Stimulated activated CD4-positive, alpha-beta T cell treated with anti-CD3 and anti-CD28 coated beads, Interleukin-2, amount 100 ng/mL, for 4 hours (primary cell): ENCODE results near the gene SLC9A3.

Experiments
- DNase-seq: peaks from one replicate; pipeline ENCODE4 v3.0.0-alpha.2; 2020; ENCODE audit warnings: low read depth

The SLC9A3 gene

DNA sequence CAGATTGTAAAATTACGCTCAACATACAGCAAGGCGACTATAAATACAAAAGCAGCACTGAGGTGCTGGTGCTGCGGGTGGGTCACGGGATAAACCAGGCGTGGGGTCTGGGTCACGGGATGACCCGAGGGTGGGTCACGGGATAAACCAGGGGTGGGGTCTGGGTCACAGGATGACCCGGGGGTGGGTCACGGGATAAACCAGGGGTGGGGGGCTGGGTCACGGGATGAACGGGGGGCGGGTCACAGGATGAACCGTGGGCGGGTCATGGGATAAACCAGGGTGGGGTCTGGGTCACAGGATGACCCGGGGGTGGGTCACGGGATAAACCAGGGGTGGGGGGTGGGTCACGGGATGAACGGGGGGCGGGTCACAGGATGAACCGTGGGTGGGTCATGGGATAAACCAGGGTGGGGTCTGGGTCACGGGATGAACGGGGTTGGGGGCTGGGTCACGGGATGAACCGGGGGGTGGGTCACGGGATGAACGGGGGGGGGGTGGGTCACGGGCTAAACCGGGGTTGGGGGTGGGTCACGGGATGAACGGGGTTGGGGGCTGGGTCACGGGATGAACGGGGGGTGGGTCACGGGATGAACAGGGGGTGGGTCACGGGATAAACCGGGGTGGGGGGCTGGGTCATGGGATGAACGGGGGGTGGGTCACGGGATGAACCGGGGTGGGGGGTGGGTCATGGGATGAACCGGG, 30.2 kb upstream of the SLC9A3 start:
- DNase-seq = no peak

DNA sequence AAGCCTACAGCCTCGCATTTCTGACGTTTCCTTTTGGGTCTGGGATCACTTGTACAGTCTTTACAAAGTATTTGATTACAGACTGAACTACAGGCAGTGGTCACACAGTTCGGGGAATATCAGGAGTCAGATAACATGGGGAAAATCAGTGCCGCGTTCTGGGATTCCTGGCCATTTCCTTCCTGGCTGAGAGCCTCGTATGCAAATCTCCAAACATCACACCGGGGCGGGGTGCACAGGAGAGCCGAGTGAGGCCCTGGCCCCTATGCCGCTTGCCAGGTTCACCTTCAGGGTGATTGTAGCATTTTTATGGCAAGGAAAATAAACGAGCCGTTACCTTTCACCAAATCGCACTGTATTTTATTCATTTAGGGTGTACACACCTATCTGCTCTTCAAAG, 29.6 kb upstream of the SLC9A3 start:
- DNase-seq = no peak

DNA sequence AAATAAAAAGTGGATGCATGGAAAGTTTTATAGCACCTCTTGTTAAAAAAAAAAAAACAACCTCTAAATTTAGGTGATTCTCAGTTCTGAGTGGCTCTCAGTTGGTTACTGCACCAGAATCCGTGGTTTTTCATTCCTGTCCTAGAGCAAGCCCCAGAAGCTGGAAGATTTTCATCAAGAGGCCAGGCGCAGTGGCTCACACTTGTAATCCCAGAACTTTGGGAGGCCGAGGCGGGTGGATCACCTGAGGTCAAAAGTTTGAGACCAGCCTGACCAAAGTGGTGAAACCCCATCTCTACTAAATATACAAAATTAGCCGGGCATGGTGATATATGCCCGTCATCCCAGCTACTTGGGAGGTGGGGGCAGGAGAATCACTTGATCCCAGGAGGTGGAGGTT, 27.2 kb upstream of the SLC9A3 start:
- no peak for DNase-seq

DNA sequence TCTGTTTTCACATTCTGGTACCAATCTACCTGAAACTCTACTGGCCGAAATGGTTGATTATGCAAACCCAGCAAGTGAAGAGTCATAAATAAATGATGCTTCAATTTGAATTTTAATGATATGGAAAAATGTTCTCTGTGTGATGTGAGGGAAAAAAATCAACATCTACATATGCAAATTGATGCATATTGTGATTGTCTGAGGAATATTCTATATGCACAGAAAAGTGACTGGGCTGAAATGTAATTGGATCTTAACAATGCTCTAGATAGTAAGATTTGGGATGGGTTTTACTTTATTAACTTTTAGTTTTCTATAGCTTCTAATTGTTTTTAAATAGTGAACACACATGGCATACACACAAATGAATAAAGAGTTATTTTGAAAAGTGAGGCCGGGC, 25.0 kb upstream of the SLC9A3 start:
- DNase-seq = no peak

DNA sequence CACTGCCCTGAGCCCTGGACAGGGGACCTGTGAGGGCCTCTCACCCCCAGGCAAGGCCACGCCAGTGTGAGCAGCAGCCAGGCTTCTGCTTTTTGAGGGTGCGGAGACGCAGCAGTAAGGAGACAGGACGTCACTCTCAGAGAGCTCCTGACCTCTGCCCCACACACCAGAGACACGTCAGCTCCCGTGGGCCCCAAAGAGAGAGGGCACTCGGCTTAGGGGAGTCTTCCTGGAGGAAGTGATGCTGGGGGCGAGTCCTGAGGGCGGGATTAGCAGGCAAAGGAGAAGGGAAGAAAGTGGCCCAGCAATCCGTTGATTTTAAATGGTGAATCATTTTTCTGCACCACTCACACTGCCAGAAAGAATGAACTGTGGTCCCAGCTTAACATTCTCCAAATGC, 24.0 kb upstream of the SLC9A3 start:
- no peak for DNase-seq

DNA sequence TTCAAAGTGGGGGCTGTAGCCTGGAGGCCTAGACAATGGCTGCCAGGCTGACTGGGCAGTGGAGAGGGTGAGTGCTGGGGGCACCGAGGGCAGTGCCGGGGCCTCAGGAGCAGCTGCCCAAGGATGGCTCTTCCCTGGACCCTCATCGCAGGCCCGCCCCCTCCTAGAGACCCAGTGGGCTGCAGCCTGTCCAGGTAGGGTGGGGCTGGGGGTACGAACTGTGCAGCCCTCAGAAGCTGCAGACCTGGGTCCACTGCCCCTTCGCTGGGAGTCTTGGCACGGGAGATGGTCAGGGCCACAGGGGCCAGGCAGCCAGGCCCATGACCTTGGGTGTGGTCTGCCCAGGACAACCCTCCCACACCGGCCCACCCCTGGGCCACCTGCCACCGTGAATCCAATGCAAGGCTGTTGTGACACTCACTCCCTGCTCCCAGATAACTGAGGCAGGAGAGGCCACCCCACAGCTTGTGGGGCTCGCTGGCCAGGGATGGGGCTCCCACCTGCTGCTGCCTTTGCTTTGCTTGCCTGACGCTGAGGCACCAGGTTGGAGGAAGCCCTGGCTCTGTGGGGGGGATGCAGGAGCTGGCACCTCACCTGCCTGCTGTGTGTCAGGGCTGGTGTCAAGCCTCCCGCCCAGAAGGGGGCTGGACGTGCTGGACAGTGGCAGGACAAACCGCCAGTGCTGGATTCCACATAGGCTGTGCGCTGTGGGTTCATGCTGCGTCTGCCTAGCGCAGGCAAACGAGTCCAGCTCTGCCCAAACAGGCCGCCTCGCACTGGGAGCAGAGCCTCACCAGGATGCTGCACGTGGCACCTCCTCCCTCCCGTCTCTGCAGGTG, 23.1 kb upstream of the SLC9A3 start:
- DNase-seq = no peak

DNA sequence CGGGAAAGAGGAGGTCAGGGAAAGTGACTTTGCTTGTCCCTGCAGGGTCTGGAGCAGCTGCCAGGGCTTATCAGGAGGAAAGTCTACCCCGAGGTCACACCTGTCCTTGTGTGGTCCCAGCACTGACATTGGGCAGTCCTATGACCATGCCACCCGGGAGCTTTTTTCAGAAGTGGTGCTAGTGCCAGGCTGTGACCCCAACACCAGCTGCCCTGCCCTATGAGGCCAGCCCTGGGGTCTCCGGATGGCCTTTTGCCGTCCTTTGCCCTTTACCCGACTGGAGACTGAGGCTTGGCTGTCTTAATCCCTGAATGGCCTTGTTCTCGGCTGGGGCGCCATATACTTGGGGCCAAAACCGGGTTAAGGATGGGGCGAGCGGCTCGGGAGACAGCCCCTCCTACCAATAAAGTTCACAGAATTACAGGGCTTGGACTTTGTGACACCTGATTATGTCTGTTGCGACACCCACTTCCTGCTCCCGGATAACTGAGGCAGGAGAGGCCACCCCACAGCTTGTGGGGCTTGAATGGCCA, 22.2 kb upstream of the SLC9A3 start:
- no peak for DNase-seq

DNA sequence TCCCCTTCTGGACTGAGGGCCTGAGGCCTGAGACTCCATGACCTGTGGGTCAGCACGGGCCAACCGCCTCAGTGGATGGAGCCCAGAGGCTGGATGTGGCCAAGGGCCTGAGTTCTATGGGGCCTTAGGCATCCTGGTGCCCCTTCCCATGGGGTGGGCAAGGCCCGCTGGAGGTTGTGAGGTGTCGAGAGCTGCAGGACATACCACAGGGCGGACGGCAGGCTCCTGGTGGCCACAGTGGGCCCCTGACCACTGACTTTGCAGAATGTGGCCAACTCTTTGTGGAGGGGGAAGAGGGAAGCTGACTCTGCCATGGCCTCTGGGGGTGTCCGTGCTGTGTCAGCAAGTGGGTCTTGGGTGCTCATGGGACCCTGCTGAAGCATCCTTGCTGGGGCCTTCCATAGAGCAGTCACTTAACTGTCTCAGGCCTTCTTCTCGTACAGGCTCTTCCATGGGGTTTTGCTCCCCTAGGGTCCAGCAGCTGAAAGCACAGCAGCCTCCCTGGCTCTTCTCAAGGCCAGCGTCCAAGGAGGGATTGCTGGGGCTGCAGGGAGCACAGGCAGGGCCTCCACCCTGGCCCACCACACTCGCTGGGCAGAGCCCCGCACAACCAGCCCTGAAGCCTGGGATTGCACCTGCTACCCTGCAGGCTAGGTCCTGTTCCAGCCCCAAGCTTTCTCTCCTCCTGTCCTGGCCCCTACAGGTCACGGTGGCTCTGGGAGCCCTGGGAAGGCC, 21.6 kb upstream of the SLC9A3 start:
- DNase-seq = no peak

DNA sequence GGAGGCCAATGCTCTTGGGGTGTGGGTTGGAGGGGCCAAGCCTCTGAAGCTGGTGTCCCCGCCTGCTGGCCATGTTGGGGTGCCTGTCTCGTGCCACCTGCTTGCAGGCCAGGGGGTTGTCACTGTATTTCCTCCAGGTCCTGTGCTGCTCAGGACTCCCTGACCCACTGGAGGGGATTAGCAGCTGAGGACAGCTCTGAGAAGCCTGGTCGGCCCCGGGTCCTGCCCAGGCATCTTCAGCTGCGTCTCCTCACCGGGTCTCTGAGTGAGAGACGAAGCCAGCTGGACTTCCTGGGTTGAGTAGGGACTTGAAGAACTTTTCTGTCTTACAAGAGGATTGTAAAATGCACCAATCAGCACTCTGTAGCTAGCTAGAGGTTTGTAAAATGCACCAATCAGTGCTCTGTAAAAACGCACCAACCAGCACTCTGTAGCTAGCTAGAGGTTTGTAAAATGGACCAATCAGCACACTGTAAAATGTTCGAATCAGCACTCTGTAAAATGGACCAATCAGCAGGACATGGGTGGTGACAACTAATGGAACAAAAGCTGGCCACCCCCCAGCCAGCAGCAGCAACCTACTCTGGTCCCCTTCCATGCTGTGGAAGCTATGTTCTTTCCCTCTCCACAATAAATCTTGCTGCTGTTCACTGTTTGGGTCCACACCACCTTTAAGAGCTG, 20.6 kb upstream of the SLC9A3 start:
- DNase-seq = no peak

DNA sequence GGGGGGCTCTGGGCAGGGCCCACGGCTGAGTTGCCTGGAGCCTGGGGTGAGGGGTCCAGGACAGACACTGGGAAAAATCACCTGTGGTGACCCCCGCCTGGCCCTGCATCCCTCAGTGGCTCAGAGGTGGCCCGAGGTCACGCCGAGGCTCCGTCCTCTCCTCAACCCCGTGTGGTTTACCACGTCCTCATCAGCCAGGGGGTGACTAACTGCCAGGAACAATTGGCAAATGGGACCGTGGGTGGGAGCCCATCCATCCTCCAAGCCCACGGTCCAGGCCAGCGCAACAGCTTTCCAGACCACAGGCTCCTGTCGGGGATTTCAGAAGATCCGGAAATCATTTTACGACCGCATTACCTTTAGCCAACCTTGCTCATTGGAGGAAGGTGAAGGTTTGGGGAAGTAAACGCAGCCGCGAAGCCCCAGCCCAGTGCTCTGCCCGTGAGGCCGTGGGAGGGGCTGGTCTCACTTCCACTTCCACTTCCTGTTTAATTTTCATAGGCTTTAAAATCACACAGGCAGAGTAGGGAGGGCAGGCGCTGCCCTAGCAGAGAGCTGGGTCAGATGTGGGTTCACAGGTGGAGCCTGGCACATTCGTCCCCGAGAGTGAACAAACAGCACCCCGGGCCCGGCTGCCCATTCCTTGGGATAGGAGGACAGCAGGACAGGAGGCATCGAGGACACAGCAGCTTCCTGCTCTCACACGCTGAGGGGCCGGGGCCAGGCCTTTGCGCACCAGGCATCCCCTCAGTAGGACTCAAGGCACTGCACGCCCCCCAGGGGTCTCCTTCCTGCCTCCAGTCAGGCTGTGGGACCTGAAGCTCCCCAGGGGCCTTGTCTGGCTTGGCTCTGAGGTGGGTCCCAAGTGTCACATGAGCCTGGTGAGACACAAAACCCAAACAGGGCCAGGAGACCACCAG, 19.8 kb upstream of the SLC9A3 start:
- DNase-seq = no peak

DNA sequence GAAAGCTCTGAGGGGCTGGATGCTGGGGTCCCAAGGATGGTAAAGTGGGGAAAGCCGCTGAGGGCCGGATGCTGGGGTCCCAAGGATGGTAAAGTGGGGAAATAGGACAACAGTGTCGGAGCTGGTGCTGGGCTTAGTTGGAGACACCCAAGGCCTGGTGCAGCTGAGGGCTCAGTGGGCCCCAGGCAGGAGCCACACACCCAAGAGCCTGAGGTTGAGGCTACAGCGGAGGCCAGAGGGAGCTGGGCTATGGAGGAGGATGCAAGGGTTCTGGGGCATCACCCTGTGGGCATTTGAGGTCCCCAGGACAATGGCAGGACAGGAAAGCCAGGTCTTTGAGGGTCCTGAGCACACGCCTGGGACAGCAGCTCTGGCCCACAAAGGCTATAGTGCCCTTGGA, 19.1 kb upstream of the SLC9A3 start:
- DNase-seq = no peak

DNA sequence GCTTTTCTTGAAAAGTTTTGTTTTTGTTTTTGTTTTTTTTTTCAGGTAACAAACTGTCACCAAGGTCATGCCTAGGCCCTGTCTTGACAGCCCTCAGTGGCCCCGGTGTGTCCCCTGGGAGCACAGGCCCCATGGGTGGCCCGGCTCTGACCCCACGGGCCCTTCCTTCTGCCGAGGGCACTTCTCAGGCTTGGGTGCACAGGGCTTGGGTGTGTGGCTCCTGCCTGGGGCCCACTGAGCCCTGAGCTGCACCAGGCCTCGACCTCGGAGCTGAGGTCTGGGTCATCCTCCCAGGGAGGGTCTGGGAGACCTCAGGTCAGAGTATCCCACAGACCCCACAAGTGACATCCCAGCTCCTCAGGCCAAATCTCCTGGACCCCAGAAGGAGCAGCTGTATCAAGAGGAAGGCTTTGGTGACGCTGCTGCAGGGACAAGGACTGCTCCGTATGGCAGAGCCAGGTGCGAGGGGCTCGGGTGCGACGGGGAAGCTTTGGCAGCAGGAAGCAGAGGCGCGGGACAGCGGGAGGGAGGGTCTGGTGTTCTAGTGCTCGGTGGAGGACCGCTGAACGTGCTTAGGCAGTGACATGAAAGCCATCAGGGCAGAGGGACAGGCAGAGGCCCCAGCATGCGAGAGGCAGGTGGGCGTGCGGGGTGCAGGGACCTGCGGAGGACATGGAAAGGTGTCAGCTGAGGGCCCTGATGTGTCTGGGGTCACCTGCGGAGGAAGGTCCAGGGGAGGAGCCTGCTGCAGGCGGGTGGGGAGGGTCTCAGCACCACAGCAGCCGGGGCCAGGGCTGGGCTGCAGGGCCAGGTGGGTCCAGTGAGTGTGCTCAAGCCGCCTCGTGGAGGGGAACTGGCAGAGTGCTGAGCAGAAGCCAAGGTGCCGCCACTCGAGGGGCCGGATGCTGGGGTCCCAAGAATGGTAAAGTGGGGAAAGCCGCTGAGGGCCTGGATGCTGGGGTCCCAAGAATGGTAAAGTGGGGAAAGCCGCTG, 18.4 kb upstream of the SLC9A3 start:
- no peak for DNase-seq

DNA sequence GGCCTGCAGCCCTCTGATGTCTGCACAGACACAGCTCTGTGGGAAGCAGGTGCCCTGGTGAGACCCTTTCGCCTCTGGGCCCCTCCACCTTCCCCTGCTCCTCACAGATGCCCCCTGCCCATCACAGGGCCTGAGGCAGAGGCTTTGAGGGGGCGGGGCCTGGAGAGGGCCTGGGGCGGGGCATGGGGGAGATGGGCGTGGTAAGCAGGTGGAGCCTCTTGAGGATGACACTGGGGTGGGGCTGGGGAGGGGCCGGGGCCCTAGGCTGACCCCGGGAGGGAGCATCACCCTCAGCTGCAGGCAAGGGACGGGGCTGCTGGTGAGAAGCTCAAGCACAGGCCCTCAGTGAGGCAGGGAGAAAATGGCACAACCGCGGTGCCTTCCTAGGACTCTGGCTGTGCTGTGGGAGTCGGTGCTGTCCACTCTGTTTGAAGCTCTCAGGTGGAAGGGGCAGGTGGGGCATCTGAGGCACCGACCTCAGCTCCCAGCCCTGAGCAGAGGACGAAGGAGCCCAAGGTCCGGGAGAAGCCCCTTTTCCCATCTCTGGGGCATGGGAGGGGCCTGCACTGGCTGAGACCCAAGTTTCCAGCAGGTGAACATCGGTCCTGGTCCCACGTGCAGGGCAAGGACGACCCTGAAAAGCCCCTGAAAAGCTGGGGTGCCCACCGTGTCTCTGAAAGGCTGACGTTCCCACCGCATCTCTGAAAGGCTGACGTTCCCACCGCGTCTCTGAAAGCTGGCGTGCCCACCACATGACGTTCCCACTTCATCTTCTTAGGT, 17.5 kb upstream of the SLC9A3 start:
- no peak for DNase-seq

DNA sequence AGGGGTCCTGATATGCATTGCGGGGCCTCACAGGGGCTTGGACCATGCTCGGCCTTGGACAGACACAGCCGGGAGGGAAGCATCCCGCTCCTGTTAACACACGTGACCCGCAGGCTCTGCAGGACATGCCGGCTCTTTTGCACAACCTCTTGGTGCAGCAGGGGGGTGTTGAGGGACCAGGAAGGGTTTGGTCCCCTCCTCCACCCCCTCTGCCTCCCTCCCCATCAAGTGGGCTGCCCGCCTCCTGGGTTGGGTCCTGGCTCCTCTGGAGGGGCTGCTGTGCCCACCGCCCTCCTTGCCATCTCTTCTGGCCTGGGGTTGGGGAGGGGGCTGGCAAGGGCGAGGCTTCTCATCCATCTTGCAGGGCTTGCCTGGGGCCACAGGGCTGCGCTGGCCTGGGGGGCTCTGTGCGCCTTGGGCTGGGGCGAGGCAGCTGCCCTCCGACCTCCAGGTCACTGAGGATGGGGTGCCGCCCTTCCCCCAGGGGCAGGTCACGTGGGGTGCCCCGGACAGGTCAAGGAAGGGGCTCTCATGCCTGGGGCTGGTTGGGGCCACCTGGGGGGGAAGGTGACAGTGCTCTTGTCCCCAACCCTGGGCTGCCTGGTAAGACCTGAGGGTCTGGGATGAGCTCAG, 16.8 kb upstream of the SLC9A3 start:
- no peak for DNase-seq

DNA sequence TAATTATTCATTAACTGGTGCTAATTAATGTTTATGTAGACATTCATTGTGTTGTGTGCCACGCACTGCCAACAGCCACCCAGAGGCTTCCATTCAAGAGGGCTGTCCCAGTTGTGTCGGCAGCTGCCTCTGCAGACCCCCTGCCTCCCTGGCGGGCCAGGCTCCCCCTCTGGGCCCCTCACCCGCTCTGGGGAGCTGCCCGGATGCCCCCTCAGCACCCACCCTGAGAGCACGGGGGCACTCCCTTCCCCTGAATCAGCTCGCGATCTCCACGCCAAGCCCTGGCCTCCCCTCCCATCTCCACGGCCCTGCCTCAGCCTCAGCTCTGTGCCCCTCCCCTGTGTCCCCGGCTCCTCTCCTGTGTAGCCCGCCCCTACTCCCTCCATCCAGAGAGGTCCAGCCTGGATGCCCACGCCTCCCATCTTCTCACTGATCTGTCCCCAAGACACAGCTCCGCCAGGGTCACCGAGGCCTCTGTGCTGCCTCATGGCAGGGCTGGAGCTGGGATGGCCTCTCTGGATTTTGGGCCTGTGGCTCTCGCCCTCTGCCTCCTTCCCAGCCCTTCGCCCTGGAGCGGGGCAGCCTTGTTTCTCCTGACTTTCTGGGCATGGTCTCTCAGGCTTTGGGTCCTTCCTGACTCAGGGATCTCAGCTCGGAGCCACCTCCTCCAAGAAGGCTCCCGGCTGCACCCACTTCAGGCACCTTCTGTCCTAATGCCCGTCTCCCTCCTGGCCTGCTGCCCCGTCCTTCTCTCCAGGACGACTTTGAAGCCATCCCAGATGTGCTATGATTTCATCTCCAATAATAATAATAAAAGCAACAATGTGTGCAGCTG, 16.0 kb upstream of the SLC9A3 start:
- DNase-seq = no peak

DNA sequence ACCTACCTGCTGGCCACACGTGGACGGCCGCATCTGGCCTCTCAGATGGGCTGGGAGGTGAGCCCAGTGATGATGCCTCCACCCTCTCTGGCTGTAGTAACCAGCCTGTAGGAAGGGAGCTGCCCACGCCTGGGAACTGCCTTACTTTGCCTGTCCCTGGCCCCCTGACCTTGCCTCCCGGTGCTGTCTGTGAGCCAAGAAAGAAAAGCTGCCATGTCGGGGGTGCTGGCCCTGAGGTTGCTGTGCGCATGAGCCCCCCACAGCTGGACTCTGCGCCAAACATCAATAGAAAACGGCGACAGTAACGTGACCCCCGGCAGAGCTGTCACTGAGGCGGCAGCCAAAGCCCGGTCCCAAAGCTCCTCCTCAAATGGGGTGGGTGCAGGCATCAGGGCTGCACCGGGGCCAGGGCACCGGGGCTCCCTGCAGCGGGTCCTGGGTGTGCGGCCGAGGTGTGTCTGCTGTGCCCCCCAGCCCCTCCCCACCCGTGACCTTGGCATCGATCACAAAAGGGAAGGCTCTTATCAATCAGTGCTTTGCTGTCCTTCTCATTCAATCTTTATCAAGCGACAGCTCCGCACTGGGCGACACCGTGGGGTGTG, 15.3 kb upstream of the SLC9A3 start:
- DNase-seq = no peak

DNA sequence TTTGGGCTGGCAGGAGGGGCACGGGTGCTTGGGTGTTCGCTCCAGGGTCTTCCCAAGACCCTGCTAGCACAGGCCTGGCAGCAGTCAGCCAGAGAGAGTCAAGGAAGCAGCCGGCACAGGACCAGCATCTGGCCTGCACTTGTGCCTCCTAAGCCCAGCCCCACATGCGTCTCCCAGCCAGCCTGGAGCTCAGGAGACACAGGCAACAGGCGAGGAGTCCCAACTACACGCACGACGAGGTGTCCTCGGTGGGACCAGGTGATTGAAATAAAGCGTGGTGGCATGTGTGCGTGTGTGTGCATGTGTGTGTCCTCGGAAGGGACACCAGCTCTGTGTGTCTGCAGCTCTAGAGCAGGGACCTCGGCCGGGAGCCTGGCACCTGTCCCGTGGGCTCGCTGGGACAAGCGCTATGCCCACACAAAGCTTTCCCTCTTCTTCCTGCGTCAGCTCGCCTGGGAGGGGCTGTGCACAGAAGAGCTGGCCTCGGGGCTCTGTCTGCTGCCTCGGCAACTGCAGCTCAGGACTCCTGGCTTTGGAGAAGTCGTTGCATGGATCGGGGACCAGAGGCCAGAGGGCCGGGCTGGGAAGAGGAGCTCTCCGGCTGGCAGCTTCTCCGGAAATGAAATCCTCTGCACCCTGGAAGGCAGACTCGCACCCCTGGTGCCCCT, 14.7 kb upstream of the SLC9A3 start:
- DNase-seq = no peak
